AG04450 (cell line): Measurements from ENCODE around the gene ISG20L2. TPM values are rescaled to one million over a fixed set of nuclear protein-coding genes. Genes with fewer than 3 reads are reported as not detected.

Source experiments
- CTCF ChIA-PET: fragments of 300-600, 350-600 bp; formaldehyde crosslinking; extraction: SDS; loops from one replicate; lab custom pipeline; 2022; ENCODE audit warnings: antibody characterized with exemption, inconsistent platforms; lab: Charles Lee
- POLR2A ChIA-PET: fragments of 350-600 bp; formaldehyde crosslinking; extraction: SDS; loops from one replicate; lab custom pipeline; 2021; ENCODE audit warnings: antibody characterized with exemption, inconsistent platforms; lab: Yijun Ruan, JAX
- DNase-seq: peaks from one replicate; pipeline ENCODE4 v3.0.0-alpha.2; 2011; ENCODE audit warnings: low read depth, low spot score
- H3K27ac ChIP-seq: one replicate; pipeline ENCODE4 v1.5.1; 2012; ENCODE audit warnings: low read depth, low read length, control low read depth
- H3K27me3 ChIP-seq: one replicate; pipeline ENCODE4 v1.6.0; 2012; ENCODE audit warnings: low read length; ENCODE audit not compliant: control insufficient read depth, insufficient read depth
- H3K4me3 ChIP-seq: 2 replicates; pipeline ENCODE4 v1.5.1; 2011; ENCODE audit warnings: mild to moderate bottlenecking, low read depth, low read length, control low read depth
- H3K9me3 ChIP-seq: 2 replicates; pipeline ENCODE4 v1.5.1; 2012; ENCODE audit warnings: low read length; ENCODE audit not compliant: control insufficient read depth, insufficient read depth
- CTCF ChIP-seq: IDR thresholded peaks from 2 replicates; pipeline ENCODE4 v1.5.1; 2011; ENCODE audit warnings: low read depth, low read length, control low read depth, inconsistent platforms
- polyA plus RNA-seq: library from polyadenylated mRNA; depleted of rRNA; stranded (reverse); fragments of >200 nt; gene quantifications from 2 replicates; pipeline ENCODE4 v1.2.3, GENCODE V29; 2011

The ISG20L2 gene
- polyA plus RNA-seq, 1 experiment, result 25.6 TPM

- TF ChIP-seq CTCF, result no peak
- peak overlapping the region; percentile 94 for H3K4me3 ChIP-seq
- CTCF ChIA-PET, result interaction anchor here (0.7 to 1.9 kb wide), 3 partner anchors 25 to 140 kb away, joined by 4 to 10 read pairs (median 4); no protein-coding TSS in a partner anchor
- H3K9me3 ChIP-seq, result peaks cover 5% of the 10 kb centered on the region; the same call in 1 of the 2 replicates
- H3K27ac ChIP-seq, result peak overlapping the region; percentile 73
- DNase-seq, result no peak
- POLR2A ChIA-PET, result interaction anchor here (0.6 to 3.2 kb wide), 6 partner anchors 9 to 109 kb away, joined by 3 to 26 read pairs (median 12); partner anchors contain the start of genes ISG20L2, METTL25B, MRPL24 and PRCC
- no peaks in the 10 kb centered on the region for H3K27me3 ChIP-seq
Observed at GRCh38 chr1:156750711-156751450, 22.3 kb upstream of the ISG20L2 start.

- Histone ChIP-seq H3K27me3 (no peaks in the 10 kb centered on the region), H3K27ac (peak overlapping the region; percentile 96), H3K9me3 (peaks cover 5% of the 10 kb centered on the region; the same call in 1 of the 2 replicates), H3K4me3 (peak overlapping the region; percentile 94)
- DNase-seq, result no peak
- ChIA-PET CTCF (interaction anchor here (0.7 kb wide), 1 partner anchor 59 kb away, joined by 4 read pairs; no protein-coding TSS in a partner anchor), POLR2A (interaction anchor here (2.3 to 3.2 kb wide), 2 partner anchors 16 to 22 kb away, joined by 20 to 24 read pairs; partner anchors contain the start of genes ISG20L2, METTL25B and PRCC)
- no peak for TF ChIP-seq CTCF
Observed at GRCh38 chr1:156750191-156750672, 21.7 kb upstream of the ISG20L2 start.

- POLR2A ChIA-PET, result no interaction called here
- H3K27me3 ChIP-seq, result no peaks in the 10 kb centered on the region
- H3K27ac ChIP-seq, result peak overlapping the region; percentile 96
- no peak for DNase-seq
- CTCF ChIA-PET, result no interaction called here
- peak overlapping the region; percentile 94 for H3K4me3 ChIP-seq
- peaks cover 5% of the 10 kb centered on the region; the same call in 1 of the 2 replicates for H3K9me3 ChIP-seq
- no peak for TF ChIP-seq CTCF
Observed at GRCh38 chr1:156749419-156750118, 21.0 kb upstream of the ISG20L2 start.

GRCh38 chr1:156748670-156749418 is 20.3 kb upstream of the ISG20L2 start:
- no peak for TF ChIP-seq CTCF
- H3K4me3 ChIP-seq, result peak overlapping the region; percentile 94
- H3K27me3 ChIP-seq, result no peaks in the 10 kb centered on the region
- H3K9me3 ChIP-seq, result peaks cover 5% of the 10 kb centered on the region; the same call in 1 of the 2 replicates
- ChIA-PET CTCF (interaction anchor here (1.2 to 1.6 kb wide), 3 partner anchors 12 to 111 kb away, joined by 3 to 8 read pairs (median 3); no protein-coding TSS in a partner anchor), POLR2A (no interaction called here)
- peak overlapping the region; percentile 96 for H3K27ac ChIP-seq
- no peak for DNase-seq
